Liver (tissue), 9 donors: ENCODE results near the gene TTLL4. TPM values are rescaled to one million over a fixed set of nuclear protein-coding genes. Genes with fewer than 3 reads are reported as not detected.
A peak's percentile ranks its signal among the peaks of the same experiment; 100 is the strongest.

Source experiments
- DNase-seq: peaks from one replicate; pipeline ENCODE4 v3.0.0-alpha.2; 2017; ENCODE audit warnings: low spot score
- H3K27ac ChIP-seq, 2 donors: one replicate each; pipeline ENCODE4 v1.7.0; 2013; ENCODE audit warnings: inconsistent platforms in 2 of 2, low read length in 2 of 2, control low read depth in 1 of 2, low read depth in 1 of 2, mild to moderate bottlenecking in 1 of 2
- H3K27me3 ChIP-seq, 4 donors: one replicate each; pipeline versions ENCODE4 v1.6.1 to v1.7.0; 2013; ENCODE audit warnings: low read length in 3 of 4, inconsistent platforms in 1 of 4, mild to moderate bottlenecking in 1 of 4, moderate library complexity in 1 of 4; ENCODE audit not compliant: control insufficient read depth in 4 of 4, insufficient read depth in 4 of 4
- H3K36me3 ChIP-seq, 4 donors: one replicate each; pipeline versions ENCODE4 v1.6.1 to v1.7.0; 2013; ENCODE audit warnings: low read length in 3 of 4, mild to moderate bottlenecking in 3 of 4, low read depth in 1 of 4, moderate library complexity in 1 of 4; ENCODE audit not compliant: control insufficient read depth in 4 of 4, insufficient read depth in 3 of 4
- H3K4me1 ChIP-seq, 4 donors: one replicate each; pipeline versions ENCODE4 v1.6.1 to v1.7.0; 2013; ENCODE audit warnings: low read length in 3 of 4, mild to moderate bottlenecking in 3 of 4, moderate library complexity in 1 of 4; ENCODE audit not compliant: control insufficient read depth in 4 of 4, insufficient read depth in 4 of 4
- H3K4me3 ChIP-seq, 3 donors: one replicate each; pipeline versions ENCODE4 v1.6.1 to v1.7.0; 2013; ENCODE audit warnings: low read length in 3 of 3, control low read depth in 1 of 3, low read depth in 1 of 3, mild to moderate bottlenecking in 1 of 3
- H3K9ac ChIP-seq, 2 donors: one replicate each; pipeline ENCODE4 v1.7.0; 2013; ENCODE audit warnings: low read length in 2 of 2, mild to moderate bottlenecking in 2 of 2, moderate library complexity in 2 of 2, control low read depth in 1 of 2, low read depth in 1 of 2
- H3K9me3 ChIP-seq, 4 donors: one replicate each; pipeline versions ENCODE4 v1.6.1 to v1.7.0; 2013; ENCODE audit warnings: low read length in 3 of 4; ENCODE audit not compliant: control insufficient read depth in 4 of 4
- EGR1 ChIP-seq, 2 donors: IDR thresholded peaks; 2 replicates each; pipeline ENCODE4 v1.6.1; 2016 to 2018; ENCODE audit warnings: antibody characterized with exemption in 2 of 2, low read depth in 2 of 2
- FOXA1 ChIP-seq: IDR thresholded peaks from 2 replicates; pipeline ENCODE4 v1.6.1; 2016; ENCODE audit warnings: antibody characterized with exemption
- FOXA2 ChIP-seq: IDR thresholded peaks from 2 replicates; pipeline ENCODE4 v1.6.1; 2016; ENCODE audit warnings: antibody characterized with exemption
- GABPA ChIP-seq, 2 donors: IDR thresholded peaks in 1 of 2; conservative IDR thresholded peaks in 1 of 2; 2 replicates each; pipeline ENCODE4 v1.6.1; 2016; ENCODE audit warnings: antibody characterized with exemption in 2 of 2, mild to moderate bottlenecking in 1 of 2, moderate library complexity in 1 of 2
- HNF4A ChIP-seq, 2 donors: conservative IDR thresholded peaks; 2 replicates each; pipeline ENCODE4 v1.6.1; 2016; ENCODE audit warnings: antibody characterized with exemption in 2 of 2, mild to moderate bottlenecking in 2 of 2
- HNF4G ChIP-seq: IDR thresholded peaks from 2 replicates; pipeline ENCODE4 v1.6.1; 2016; ENCODE audit warnings: antibody characterized with exemption
- JUND ChIP-seq, 2 donors: IDR thresholded peaks; 2 replicates each; pipeline ENCODE4 v1.6.1; 2016; ENCODE audit warnings: antibody characterized with exemption in 2 of 2
- NR2F2 ChIP-seq: IDR thresholded peaks from 2 replicates; pipeline ENCODE4 v1.6.1; 2016; ENCODE audit warnings: antibody characterized with exemption
- RAD21 ChIP-seq, 2 donors: IDR thresholded peaks; 2 replicates each; pipeline ENCODE4 v1.6.1; 2016; ENCODE audit warnings: antibody characterized with exemption in 2 of 2, mild to moderate bottlenecking in 2 of 2
- RXRA ChIP-seq, 2 donors: IDR thresholded peaks; 2 replicates each; pipeline ENCODE4 v1.6.1; 2017 to 2018; ENCODE audit warnings: antibody characterized with exemption in 2 of 2, mild to moderate bottlenecking in 1 of 2
- SP1 ChIP-seq: IDR thresholded peaks from 2 replicates; pipeline ENCODE4 v1.6.1; 2018; ENCODE audit warnings: antibody characterized with exemption, mild to moderate bottlenecking
- YY1 ChIP-seq: IDR thresholded peaks from 2 replicates; pipeline ENCODE4 v1.6.1; 2016; ENCODE audit warnings: antibody characterized with exemption, mild to moderate bottlenecking
- WGBS: extraction: QIAGEN DNeasy Blood & Tissue Kit; methylation state at CpG from one replicate; pipeline ENCODE4 v1.1.7; 2013; 5-methylcytosine and 5-hydroxymethylcytosine counted together
- polyA plus RNA-seq, 2 donors: library from polyadenylated mRNA; stranded (reverse) in 1 of 2; unstranded in 1 of 2; fragments of 200-250 nt in 1 of 2; fragments of >200 nt in 1 of 2; fragmentation: Nextera tagmentation in 1 of 2; extraction: Ambion mirVana in 1 of 2; gene quantifications; one replicate each; pipeline versions ENCODE4 v1.2.1 to v1.2.3, GENCODE V29; 2013 to 2015
- total RNA-seq, 2 donors: library from RNA; depleted of rRNA; stranded (reverse); fragments of >200 nt; gene quantifications; one replicate each; pipeline ENCODE4 v1.2.3, GENCODE V29; 2014
- TF ChIP-seq, protein P1 (sequence below): IDR thresholded peaks from 2 replicates; pipeline ENCODE4 v1.6.1; 2016; ENCODE audit warnings: antibody characterized with exemption
- TF ChIP-seq, protein P2 (sequence below): IDR thresholded peaks from 2 replicates; pipeline ENCODE4 v1.6.1; 2016; ENCODE audit warnings: antibody characterized with exemption, mild to moderate bottlenecking
- TF ChIP-seq, protein P3 (sequence below): IDR thresholded peaks from 2 replicates; pipeline ENCODE4 v1.6.1; 2016; ENCODE audit warnings: antibody characterized with exemption
- donor health status: healthy.
- donor health status: healthy.
- donor health status: healthy.
- donor health status: healthy.
- donor health status: healthy.

TTLL4 gene
- total and polyA plus RNA-seq, 4 donors, result 5.7 to 14.0 (median 6.6) TPM

DNA sequence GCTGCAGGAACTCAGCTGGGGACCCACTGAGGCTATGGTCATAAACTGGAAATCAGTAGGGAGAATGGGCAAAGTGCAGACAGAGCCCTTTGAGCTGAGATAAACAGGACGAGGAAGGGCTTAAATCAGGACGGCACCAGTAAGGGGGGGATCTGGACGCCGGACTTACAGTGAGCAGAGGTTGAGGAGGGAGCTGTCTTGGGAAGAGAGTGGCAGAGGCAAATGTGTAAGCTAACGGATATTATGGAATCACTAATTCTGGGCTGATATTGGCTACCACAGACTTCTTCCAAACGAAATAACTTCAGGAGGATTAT is 71.9 kb downstream of the TTLL4 start:
- H3K27ac ChIP-seq, result peak overlapping the region; percentile 88 to 95
- peaks cover 5 to 44% (median 29%) of the 10 kb centered on the region in 4 donors for H3K4me1 ChIP-seq
- peak overlapping the region; percentile 65 to 86 (median 81) for H3K4me3 ChIP-seq
- TF ChIP-seq HNF4A (conservative IDR thresholded peaks at IDR 0.05), result peak in 1 of 2 donors; percentile 41
- no peak for TF ChIP-seq FOXA1
- no peak for TF ChIP-seq YY1
- WGBS, result 9% methylated on average over 6 of the region's 6 CpGs
- H3K36me3 ChIP-seq, result no peaks in the 10 kb centered on the region
- H3K27me3 ChIP-seq, result no peaks in the 10 kb centered on the region
- H3K9me3 ChIP-seq, result no peaks in the 10 kb centered on the region
- peak overlapping the region; percentile 80 to 99 for H3K9ac ChIP-seq
- no peak for DNase-seq

DNA sequence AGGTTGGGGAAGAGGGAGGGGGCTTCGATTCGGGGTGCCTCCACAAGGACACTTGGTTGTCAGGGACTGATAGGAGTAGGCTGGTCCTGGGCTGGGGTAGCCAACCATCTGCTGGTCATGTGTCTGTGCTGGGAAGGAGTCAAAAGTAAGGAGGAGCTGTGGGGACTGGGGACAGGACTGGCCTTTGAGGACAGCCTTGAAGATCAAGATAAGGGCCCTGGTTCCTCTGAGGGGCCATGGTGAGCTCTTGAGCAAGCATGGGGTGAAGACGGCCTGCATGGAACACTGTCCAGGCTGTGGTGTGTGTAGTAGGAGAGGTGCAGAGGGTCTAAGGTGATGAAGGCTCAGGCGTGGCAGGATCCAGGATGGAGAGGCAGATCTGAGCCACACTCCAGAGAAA is 73.1 kb downstream of the TTLL4 start:
- WGBS, result 44% methylated on average over 4 of the region's 4 CpGs
- peak overlapping the region; percentile 1 to 99 for H3K9ac ChIP-seq
- TF ChIP-seq HNF4A (conservative IDR thresholded peaks at IDR 0.05), result no peak
- no peak for TF ChIP-seq GABPA (IDR thresholded peaks at IDR 0.05 in 1 of 2, conservative IDR thresholded peaks at IDR 0.05 in 1 of 2)
- TF ChIP-seq FOXA1, result no peak
- no peak for TF ChIP-seq SP1
- TF ChIP-seq HNF4G, result no peak
- no peak for TF ChIP-seq NR2F2
- no peak for TF ChIP-seq RAD21 (IDR thresholded peaks at IDR 0.05)
- TF ChIP-seq JUND (IDR thresholded peaks at IDR 0.05), result no peak
- TF ChIP-seq, protein P1, sequence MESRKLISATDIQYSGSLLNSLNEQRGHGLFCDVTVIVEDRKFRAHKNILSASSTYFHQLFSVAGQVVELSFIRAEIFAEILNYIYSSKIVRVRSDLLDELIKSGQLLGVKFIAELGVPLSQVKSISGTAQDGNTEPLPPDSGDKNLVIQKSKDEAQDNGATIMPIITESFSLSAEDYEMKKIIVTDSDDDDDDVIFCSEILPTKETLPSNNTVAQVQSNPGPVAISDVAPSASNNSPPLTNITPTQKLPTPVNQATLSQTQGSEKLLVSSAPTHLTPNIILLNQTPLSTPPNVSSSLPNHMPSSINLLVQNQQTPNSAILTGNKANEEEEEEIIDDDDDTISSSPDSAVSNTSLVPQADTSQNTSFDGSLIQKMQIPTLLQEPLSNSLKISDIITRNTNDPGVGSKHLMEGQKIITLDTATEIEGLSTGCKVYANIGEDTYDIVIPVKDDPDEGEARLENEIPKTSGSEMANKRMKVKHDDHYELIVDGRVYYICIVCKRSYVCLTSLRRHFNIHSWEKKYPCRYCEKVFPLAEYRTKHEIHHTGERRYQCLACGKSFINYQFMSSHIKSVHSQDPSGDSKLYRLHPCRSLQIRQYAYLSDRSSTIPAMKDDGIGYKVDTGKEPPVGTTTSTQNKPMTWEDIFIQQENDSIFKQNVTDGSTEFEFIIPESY, result no peak
- TF ChIP-seq, protein P2, sequence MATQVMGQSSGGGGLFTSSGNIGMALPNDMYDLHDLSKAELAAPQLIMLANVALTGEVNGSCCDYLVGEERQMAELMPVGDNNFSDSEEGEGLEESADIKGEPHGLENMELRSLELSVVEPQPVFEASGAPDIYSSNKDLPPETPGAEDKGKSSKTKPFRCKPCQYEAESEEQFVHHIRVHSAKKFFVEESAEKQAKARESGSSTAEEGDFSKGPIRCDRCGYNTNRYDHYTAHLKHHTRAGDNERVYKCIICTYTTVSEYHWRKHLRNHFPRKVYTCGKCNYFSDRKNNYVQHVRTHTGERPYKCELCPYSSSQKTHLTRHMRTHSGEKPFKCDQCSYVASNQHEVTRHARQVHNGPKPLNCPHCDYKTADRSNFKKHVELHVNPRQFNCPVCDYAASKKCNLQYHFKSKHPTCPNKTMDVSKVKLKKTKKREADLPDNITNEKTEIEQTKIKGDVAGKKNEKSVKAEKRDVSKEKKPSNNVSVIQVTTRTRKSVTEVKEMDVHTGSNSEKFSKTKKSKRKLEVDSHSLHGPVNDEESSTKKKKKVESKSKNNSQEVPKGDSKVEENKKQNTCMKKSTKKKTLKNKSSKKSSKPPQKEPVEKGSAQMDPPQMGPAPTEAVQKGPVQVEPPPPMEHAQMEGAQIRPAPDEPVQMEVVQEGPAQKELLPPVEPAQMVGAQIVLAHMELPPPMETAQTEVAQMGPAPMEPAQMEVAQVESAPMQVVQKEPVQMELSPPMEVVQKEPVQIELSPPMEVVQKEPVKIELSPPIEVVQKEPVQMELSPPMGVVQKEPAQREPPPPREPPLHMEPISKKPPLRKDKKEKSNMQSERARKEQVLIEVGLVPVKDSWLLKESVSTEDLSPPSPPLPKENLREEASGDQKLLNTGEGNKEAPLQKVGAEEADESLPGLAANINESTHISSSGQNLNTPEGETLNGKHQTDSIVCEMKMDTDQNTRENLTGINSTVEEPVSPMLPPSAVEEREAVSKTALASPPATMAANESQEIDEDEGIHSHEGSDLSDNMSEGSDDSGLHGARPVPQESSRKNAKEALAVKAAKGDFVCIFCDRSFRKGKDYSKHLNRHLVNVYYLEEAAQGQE, result no peak
- no peak for TF ChIP-seq RXRA (IDR thresholded peaks at IDR 0.05)
- no peak for TF ChIP-seq FOXA2
- TF ChIP-seq, protein P3, sequence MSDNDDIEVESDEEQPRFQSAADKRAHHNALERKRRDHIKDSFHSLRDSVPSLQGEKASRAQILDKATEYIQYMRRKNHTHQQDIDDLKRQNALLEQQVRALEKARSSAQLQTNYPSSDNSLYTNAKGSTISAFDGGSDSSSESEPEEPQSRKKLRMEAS, result no peak
- H3K4me3 ChIP-seq, result peak overlapping the region; percentile 62 to 86 (median 65)
- H3K9me3 ChIP-seq, result no peaks in the 10 kb centered on the region
- no peak for DNase-seq
- H3K27ac ChIP-seq, result peak overlapping the region; percentile 88 to 95
- peaks cover 0 to 3% (median 0%) of the 10 kb centered on the region in 4 donors for H3K36me3 ChIP-seq
- H3K27me3 ChIP-seq, result no peaks in the 10 kb centered on the region
- peaks cover 5 to 51% (median 33%) of the 10 kb centered on the region in 4 donors for H3K4me1 ChIP-seq

DNA sequence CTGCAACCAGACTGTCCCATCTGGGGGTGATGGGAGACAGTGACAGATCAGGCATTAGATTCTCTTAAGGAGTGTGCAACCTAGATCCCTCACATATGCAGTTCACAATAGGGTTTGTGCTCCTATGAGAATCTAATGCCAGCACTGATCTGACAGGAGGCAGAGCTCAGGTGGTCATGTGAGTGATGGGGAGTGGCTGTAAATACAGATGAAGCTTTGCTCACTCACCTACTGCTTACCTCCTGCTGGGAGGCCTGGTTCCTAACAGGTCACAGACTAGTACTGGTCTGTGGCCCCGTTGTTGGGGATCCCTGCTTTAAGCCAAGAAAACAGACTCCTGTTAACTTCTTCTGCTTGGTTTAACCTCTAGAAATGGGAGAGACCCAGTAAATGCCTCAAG is 74.5 kb downstream of the TTLL4 start:
- Histone ChIP-seq H3K9ac (peak overlapping the region in 1 of 2 donors; percentile 47), H3K9me3 (no peaks in the 10 kb centered on the region), H3K4me1 (peaks cover 5 to 57% (median 39%) of the 10 kb centered on the region in 4 donors), H3K4me3 (peak overlapping the region in 1 of 3 donors; percentile 38), H3K36me3 (peaks cover 0 to 3% (median 0%) of the 10 kb centered on the region in 4 donors), H3K27ac (peak overlapping the region in 1 of 2 donors; percentile 48), H3K27me3 (no peaks in the 10 kb centered on the region)
- 19% methylated on average over 1 of the region's 1 CpG for WGBS
- peak in 1 of 2 donors; percentile 20 for TF ChIP-seq RAD21 (IDR thresholded peaks at IDR 0.05)
- no peak for TF ChIP-seq EGR1 (IDR thresholded peaks at IDR 0.05; ENCODE audit: low read depth in 2 of 2)
- TF ChIP-seq FOXA2, result peak; percentile 31
- TF ChIP-seq SP1, result no peak
- DNase-seq, result no peak
